ENCODE measurements around the gene BFSP2. TPM values are rescaled to one million over a fixed set of nuclear protein-coding genes. Genes with fewer than 3 reads are reported as not detected.

Gene BFSP2
- total RNA-seq, 1 donor from 2014 or later, result not detected

Other genes starting within 250 kb of the BFSP2 start
- gene CDV3, start 173.6 kb downstream of the BFSP2 start, total RNA-seq, result 207 and 244 TPM in 2 replicates